SKM-1 treated with dmso at 0.1 percent for 144 hours (cell line): ENCODE measurements around the gene KCND2.
"Not testable (repeated sequence)": the region's sequence is repeated elsewhere in the genome, so short reads cannot be mapped to it uniquely, and the experiment has no call there.

ENCODE experiments used
- DNase-seq: peaks from one replicate; lab custom pipeline; 2025; ENCODE audit not compliant: unreplicated experiment; lab: John Stamatoyannopoulos, UW

The KCND2 gene

DNA sequence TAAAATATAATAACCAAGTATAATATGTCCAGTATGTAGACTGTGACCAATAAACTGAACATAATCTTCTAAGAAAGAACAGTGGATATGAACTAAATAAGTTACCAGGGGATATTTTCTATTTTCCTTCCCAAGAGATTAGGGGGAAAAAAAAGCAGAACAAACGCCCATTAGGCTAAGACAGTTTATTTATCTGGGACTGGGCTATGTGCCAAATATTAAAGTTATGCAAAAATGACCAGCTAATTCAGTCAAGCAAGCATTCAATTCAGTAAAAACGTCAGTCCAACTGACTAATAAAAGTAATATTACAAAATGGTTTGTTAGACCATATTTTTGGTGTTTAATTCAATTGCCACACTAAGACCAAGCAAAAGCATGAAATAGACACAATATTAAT is 462.8 kb downstream of the KCND2 start:
- no peak for DNase-seq

DNA sequence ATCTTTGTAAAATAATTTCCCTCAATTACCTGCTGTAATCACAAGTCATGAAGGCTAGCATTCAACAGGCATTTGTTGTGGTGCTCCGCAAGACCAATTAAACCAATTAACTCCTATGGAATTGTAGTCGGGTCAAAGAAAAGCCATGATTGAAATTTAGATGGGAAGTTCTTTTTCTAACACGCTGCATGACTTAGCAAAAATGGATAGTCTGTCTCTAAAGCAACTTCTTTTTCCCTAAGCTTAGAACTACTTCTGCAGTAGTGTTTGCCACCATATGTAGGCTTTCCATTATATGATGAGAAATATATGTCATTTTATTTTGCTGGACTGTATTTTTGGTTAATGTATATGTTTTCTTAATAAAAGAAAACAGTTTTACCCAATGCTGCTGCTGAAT is 465.8 kb downstream of the KCND2 start:
- DNase-seq: no peak

DNA sequence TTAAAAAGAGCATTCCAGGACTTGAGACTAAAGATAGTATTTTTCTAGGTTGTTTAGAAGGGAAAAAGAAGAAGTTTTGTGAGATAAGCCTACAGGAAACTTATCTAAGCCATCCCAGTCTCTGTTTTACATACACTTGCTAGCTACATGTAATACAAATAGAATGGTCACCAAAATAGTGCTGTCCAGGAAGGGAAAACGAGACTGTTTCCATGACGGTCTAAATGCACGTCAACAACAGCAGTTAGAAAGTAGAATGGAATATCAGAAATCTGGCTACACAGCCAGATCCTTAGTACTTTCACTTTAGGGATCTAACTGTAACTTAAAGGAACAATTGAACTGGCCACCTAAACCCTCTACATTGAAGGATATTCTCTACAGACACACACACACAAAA is 467.4 kb downstream of the KCND2 start:
- DNase-seq: no peak

DNA sequence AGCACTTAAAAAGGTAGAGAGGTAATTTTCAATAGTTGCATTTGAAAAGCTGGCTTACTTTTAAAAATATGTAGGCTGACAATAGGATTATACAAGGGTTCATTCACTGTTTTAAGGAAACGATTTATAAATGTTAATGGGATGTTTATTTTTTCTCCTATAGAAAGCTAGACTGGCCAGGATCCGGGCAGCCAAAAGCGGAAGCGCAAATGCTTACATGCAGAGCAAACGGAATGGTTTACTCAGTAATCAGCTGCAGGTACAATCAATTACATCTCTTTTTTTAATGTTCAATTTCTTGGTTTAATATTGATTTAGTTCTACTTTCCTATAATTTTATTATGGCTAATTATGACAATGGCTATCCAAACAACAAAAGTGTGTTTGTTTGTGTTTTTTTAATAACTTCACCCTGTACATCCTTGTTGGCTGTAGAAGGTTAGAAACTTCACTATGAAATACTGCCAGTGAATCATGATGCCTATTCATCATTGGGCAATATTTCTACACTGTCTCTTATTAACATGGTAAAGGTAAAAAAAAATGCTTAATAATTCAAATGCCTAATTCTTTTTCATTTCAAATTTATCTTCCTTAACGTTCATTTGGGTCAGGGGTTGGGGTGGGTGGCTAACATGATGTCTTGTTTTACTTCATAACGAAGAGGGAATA is 468.5 kb downstream of the KCND2 start:
- DNase-seq: no peak

DNA sequence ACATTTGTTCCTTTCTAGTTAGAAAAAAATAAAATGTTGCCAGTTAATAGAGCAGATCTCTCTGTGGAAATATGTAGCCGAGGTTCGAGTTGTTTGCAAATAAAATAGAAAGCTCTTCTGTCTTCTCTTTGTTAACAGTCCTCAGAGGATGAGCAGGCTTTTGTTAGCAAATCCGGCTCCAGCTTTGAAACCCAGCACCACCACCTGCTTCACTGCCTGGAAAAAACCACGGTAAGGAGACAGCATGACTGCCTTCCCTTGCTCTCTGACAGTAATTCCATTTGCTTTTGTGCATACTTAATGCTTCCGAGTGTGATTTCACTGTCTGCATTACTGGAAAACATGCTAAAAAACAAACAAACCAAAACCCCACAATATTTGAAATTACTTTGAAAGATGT is 469.4 kb downstream of the KCND2 start:
- no peak for DNase-seq

DNA sequence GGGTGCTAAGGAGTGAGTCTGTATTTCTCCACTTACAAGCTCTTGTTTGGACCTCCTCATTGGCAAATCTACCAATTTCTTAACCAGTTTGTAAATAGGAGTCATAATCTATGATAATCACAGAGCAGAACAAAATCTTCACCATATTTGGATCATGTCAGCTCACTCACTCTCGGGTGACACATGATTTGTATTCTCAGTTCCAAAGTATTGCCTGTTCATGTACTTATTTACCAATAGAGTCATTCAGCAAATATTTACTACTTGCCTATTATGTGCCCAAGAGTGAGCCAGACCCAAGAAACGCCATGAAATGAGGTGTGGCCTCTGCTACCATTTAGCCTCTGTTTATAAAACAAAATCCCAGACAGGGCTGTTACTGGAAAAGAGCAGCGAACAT is 470.2 kb downstream of the KCND2 start:
- DNase-seq: no peak

DNA sequence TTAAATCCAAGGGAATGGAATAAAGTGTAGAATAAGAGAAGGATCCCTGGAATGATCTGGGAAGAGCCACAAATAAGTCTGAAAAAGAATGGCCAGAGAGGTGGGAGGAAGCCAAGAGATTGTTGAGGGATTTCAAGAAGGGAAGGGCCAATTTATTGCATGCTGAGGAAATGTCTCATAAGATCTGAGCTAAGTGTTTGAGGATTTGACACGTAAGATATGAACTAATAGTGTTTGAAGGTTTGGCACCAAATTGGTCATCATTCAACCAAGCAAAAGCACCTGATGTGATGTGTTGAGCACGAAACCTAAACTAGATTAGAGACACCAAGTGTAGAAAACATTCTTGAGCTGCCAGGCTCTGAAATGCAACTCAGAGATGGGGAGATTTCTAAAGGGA is 487.1 kb downstream of the KCND2 start:
- DNase-seq: no peak

DNA sequence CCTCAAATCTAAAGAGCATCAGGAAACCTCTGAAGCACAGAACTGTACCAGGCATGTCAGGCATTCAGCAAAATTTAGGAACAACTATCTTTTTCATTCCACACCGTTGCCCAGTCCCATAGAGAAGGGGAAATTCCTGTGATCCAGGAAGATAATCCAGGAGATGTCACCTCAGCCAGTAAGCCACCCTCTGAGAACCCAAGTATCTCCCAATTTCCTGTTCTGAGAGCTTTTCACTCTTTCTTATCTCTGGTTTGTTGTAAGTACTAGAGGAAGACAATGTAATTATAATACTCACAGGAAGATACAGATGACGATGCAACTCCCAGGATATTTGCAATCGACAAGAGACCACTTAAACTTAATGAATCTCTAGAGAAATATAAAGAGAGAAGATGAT is 487.9 kb downstream of the KCND2 start:
- DNase-seq: no peak

DNA sequence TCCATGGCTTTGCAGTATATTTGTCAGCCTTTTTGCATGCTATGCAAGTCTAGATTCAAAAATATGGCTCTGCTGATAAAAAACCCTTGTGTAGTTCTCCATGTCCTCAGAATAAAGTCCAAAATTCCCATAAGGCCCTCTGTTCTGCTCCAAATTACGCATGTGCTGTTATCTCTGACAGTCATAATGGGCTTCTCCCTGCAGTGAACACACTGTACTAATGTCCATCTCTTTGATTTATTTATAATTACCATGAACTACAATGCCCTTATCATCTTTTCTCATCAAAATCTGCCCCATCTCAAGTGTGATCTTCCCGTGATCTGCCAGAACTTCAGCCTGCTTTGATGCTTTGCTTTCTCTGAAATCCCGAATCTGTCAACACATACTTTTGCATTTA is 497.2 kb downstream of the KCND2 start:
- no peak for DNase-seq

DNA sequence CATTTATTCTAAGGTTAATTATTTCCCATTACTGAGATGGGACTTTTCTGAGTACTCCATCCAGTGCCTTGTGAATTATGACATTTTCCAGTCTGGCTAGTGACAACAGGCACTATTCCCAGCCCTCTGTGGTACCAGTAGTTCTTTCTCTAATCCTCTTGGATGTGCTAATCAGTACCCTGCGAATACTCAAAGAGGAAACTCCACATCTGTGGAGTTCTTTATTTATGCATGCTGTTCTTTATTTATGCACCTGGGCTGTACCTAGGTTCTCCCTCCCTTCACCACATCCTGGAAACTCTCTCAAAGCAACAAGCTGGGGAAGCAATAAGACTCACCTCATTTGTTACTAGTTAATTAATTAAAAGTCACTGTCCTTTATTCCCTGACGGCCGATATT is 501.5 kb downstream of the KCND2 start:
- no peak for DNase-seq

DNA sequence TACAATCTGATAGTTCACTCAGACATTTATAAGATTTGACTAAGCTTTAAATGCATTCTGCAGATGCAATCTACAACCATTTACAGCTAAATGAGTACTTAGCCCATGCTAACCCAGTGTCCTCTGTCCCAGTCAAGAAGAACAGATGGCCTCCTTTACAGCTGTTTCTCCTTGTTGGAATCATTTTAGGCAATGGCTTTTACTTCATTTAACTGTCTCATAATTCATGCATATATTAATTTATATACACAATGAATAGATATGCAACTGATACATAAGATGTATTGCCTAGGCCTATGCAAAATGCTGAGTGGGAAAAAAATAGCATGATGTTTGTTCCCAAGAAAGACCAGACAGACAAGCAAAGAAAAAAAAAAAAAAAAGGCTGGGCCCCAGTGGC is 502.8 kb downstream of the KCND2 start:
- DNase-seq: no peak

DNA sequence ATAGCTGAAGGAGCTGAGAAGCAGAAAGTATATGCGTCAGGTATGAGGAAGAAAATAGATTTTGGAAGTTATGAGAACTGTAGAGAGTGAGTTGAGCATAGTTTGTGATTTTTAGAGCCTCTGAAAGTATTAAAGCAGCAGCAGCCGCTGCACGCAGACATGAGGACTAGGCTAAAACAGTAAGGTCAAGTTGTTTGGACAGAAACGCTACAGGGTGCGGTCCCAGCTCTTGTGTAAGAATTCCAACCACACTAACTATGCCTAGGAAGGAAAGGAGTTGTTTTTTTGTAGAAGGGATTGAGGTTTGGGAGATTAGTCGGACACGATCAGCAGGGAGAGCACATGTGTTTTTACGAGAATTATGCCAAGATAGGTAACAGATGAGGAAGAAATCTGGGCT is 506.1 kb downstream of the KCND2 start:
- DNase-seq: not testable (repeated sequence)

DNA sequence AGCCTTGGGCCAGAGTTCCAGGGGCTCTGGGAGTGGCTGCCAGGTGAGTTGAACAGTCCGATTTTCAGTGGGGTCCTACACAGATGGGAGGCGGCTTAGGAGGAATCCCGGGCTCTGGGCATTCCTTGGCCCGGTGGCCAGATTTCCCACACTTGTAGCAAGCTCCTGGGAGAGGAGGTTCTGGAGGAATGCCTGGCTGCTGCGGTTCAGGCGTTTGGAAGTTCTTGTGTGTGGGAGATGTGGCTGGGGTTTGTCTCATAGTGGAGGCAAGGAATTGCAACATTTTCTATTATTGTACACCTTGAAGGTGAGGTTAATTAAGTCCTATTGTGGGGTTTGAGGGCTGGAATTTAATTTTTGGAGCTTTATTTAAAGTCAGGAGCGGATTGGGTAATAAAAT is 507.5 kb downstream of the KCND2 start:
- not testable (repeated sequence) for DNase-seq

DNA sequence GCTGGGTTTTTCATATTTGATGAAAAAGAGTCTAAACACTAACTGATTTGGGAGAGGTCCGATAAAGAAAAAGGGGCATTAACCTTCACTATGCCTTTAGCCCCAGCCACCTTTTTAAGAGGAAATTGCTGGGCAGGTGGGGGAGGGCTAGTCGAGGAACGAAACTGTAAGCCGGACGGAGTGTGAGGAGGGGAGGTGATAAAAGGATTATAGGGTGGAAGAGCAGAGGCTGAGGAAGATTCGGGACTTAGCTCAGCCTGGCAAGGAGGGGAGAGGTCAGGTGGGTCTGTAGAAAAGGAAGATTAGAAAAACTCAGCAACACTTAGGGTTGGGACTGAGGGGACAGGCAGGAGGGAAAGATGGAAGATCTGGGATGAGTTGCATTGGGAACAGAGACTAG is 508.0 kb downstream of the KCND2 start:
- no peak for DNase-seq

DNA sequence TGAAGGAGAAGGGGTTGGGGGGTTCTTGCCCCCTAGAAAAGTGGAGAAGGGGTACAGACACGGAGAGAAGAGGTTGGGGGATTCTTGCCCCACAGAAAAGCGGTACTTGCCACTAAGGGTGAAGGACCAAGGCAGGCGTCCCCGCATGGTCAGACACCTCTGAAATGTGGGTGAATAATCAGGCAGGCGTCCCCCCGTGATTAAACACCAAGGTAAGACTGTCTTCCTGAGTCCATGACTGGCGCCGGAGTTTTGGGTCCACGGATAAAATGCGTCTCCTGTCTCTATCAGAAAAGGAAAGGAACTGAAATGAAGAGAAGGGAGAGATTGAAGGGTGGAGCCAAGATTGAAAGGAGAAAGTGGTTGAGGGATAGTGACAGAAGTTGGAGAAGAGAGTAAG is 508.9 kb downstream of the KCND2 start:
- not testable (repeated sequence) for DNase-seq

DNA sequence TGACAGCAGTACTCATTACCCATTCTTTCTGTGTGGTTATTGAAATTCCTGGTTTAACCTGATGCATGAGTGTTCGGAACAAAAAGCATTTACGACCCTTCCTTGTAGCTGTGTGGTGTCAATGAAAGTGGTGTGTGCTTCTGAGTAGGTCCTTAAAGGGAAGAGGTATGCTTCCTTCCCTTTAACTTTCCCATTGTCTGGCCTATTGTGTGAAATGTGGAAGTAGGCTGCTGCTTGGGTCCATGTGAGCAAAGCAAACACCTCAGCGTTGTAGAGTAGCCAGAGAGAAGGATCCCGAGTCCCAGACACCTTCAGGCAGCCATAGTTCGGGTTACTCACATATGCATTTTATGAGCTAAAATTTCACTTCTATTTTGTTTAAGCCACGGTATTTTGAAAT is 510.3 kb downstream of the KCND2 start:
- no peak for DNase-seq

DNA sequence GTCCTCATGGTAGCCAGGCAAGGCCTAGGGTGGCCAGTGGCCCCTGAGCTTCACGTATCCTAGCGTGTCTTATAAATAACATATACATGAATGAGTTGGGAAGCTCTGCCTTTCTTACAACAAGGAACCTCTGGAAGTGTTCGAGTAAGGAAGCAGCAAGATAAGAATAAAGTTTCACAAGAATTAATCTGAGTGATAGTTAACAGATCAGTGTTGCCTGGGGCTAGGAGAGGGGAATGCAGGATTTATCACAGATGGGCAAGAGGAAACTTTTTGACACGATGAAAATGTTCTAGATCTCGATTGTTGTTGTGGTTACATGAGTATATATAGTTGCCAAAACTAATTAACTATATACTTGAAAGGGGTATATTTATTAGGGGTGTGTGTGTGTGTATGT is 510.7 kb downstream of the KCND2 start:
- no peak for DNase-seq

DNA sequence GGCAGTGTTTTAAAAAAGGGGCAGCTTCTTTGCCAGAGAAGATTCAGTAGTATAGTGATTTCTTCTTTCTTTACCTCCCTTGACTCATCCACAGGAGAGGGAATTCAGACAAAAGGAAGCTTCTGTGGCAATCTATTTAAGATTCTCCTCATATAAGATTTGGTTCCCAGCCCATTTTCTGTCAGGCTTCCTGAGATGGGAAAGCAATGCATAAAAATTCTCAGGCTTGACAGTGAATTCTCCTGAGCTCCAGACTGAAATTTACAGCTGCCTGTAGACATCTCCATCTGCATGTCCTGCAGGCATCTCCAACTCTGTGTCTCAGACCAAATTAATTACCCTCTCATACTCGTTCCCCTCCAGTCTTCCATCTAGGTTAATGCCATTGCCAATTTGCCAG is 512.1 kb downstream of the KCND2 start:
- DNase-seq: no peak

DNA sequence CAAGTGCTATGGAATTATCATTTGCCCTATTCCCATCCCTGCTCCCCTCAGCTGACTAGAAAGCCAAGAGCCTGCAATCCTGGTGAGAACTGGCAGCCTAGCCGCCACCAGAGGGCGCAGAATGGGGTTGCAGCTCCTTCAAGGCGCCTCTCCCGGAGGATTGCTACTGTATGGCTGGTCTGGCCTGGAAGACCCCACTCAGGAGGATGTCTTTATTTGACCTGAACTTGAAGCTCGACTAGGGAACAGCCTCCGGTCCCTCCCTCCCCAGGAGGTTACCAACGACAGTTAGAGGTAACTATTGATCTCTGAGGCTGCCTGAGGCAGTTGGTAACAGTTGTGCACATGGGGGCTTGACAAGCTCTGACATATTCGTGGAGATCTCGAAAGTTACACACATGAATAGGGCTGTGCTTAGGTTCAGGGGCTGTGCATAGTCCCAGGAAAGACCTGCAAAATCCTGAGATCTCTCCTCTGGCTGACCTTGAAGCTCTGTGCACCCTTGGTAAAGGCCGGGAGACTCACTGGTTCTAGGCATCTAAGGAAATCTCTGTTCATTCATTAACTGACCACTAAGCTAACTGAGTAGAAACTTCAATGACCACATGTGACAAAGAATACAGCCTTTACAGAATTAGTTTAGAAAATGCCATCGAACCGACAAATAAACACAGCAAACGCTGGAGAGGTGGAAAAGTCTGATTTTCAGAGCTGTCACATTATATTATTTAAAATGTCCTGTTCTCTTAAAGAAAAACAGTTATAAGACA is 519.3 kb downstream of the KCND2 start:
- DNase-seq: peak; percentile 51

DNA sequence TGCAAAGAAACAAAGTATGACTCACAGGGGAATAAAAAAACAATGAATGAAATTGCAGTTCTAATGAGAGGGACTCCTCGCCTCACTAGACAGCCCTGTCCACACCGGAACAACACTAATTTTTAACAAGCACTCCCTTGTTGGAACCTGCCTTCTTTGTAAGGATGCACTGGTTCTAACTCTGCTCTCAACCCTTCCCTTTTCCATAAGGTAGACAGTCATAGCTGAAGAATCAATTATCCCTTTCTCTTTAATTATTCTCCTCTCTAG is 519.8 kb downstream of the KCND2 start:
- DNase-seq: no peak

DNA sequence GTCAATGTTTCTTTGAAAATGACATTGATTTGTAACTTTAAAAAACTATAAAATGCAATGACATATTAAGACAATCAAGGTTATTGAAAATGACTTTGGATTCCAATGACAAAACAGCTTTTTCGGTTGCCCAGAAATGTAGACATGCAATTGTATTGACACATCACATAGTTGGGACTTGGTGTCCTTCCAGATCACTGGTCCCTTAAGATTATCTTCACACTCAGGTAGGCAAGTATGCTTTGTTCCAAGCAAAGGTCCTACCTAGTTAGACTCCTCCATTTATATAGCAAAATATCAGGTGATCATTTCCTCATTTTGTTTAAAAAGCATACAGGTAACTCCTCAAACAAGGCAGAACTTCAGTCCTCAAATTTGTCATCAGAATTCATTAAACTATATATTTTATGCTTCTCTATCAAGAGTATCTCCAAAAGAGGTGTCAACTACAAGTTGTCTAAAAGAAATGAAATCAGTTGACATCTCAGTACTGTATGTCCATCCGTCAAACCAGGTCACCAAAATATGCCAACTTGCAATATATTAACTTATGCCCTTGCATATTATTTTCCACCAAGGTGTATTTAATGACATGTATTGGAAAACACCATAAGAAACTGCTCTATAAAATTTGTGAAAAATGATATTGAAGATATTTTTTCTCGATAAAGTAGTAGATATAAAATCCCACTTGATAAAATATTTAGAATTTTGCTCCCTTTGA is 520.4 kb downstream of the KCND2 start:
- no peak for DNase-seq

DNA sequence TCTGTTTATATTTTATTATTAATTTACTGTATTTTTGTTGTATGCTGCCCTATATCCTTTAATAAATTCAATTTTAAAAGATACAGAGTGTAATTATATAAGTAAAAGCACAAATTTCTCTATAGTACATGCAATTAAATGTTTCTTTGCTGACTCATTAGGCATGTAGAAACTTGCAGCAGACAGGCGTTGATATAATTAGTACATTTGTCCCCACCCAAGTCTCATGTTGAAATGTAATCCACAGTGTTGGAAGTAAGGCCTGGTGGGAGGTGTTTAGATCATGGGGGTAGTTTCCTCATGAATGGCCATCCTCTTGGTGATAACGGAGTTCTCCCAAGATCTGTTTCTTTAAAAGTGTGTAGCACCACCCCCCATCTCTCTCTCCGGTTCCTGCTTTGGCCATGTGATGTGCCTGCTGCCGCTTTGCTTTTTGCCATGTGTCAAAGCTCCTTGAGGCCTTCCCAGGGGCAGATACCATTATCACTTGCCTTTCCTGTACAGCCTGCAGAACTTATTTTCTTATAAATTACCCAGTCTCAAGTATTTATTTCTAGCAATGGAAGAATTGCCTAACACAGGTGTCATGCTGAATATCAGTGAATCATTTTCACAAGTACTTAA is 521.2 kb downstream of the KCND2 start:
- DNase-seq: no peak
